Heart left ventricle (tissue), 13 donors: ENCODE measurements around the gene CACNB4.

Experiments used
- POLR2A ChIP-seq, 2 donors: fragments of 450-650 bp; IDR thresholded peaks; one replicate each; pipeline ENCODE4 v1.6.1; 2017; ENCODE audit warnings: antibody characterized with exemption in 2 of 2, mild to moderate bottlenecking in 2 of 2, moderate library complexity in 2 of 2
- TF ChIP-seq, protein P1 (sequence below), 12 donors: fragments of 200-600 bp; sonication (generic) in 4 of 12; IDR thresholded peaks; one replicate each; pipeline versions ENCODE4 v1.5.0 to v1.8.0; 2018 to 2022; ENCODE audit warnings: antibody characterized with exemption in 12 of 12, mild to moderate bottlenecking in 5 of 12
- donor health status: ischemic (EF 13 %, LVEDD 7.1; RV severe dilation, severe dysfunction).
- donor health status: DM: no; HTN: yes; CAD: no.
- donor health status: DM: no; HTN: no; CAD: no.
- donor health status: ischemic (EF 25% LVEDD 6.9; RV normal size, moderate dysfunction).
- donor health status: ischemic (EF 25% LVEDD 5.7; RV mildly dilated, moderate dysfunction).
- donor health status: ischemic (EF 35%, LVEDD 5.7; RV mildly dilated, moderate dysfunction).
- donor health status: nonischemic (EF 11% LVEDD 7.7; RV severe dilation, severe dysfunction).
- donor health status: DM: yes; HTN: yes; CAD: no.
- donor health status: PGD.
- donor health status: ischemic (EF 29% LVEDD 5.4; RV normal size, mild dysfunction).
- donor health status: nonischemic (EF 23%, LVEDD 6.1; RV moderate dilation, normal function).

DNA sequence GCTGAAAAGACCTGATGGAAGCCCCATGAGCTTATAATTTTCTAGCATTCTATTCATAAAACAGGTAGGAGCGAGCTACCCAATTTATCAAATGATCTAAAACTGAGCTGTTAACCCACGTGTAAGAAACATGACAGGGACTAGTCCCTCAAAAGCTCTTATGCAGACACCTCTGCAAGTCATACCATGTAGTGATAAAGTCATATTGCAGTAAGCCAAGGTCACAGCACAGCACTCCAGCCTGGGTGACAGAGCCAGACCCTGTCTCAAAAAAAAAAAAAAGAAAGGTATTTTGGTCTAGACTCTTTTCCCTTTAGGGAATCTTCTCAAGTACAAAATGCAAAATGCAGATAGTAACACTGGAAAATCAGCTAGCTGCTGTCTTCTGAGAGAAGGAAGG is 211.7 kb downstream of the CACNB4 start:
- TF ChIP-seq, protein P1, sequence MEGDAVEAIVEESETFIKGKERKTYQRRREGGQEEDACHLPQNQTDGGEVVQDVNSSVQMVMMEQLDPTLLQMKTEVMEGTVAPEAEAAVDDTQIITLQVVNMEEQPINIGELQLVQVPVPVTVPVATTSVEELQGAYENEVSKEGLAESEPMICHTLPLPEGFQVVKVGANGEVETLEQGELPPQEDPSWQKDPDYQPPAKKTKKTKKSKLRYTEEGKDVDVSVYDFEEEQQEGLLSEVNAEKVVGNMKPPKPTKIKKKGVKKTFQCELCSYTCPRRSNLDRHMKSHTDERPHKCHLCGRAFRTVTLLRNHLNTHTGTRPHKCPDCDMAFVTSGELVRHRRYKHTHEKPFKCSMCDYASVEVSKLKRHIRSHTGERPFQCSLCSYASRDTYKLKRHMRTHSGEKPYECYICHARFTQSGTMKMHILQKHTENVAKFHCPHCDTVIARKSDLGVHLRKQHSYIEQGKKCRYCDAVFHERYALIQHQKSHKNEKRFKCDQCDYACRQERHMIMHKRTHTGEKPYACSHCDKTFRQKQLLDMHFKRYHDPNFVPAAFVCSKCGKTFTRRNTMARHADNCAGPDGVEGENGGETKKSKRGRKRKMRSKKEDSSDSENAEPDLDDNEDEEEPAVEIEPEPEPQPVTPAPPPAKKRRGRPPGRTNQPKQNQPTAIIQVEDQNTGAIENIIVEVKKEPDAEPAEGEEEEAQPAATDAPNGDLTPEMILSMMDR (IDR thresholded peaks at IDR 0.05): no peak
- TF ChIP-seq POLR2A (IDR thresholded peaks at IDR 0.05): no peak
